Osteocyte (in vitro differentiated cells): ENCODE data around the gene ATP8B2. TPM values are rescaled to one million over a fixed set of nuclear protein-coding genes. Genes with fewer than 3 reads are reported as not detected.

Experiments
- DNase-seq: peaks from one replicate; pipeline ENCODE4 v3.0.0; 2021; ENCODE audit warnings: mixed read lengths; ENCODE audit not compliant: unreplicated experiment; ENCODE audit errors: extremely low spot score
- H3K27ac Mint-ChIP-seq: one replicate; pipeline ENCODE4 v1.8.0; 2021; ENCODE audit warnings: mild to moderate bottlenecking, mixed read lengths; ENCODE audit not compliant: unreplicated experiment
- H3K27me3 Mint-ChIP-seq: one replicate; pipeline ENCODE4 v1.8.0; 2021; ENCODE audit warnings: mixed read lengths; ENCODE audit not compliant: unreplicated experiment
- H3K36me3 Mint-ChIP-seq: one replicate; pipeline ENCODE4 v1.8.0; 2021; ENCODE audit warnings: mixed read lengths; ENCODE audit not compliant: unreplicated experiment
- H3K4me1 Mint-ChIP-seq: one replicate; pipeline ENCODE4 v1.8.0; 2021; ENCODE audit warnings: mixed read lengths; ENCODE audit not compliant: unreplicated experiment
- H3K4me3 Mint-ChIP-seq: one replicate; pipeline ENCODE4 v1.8.0; 2021; ENCODE audit warnings: mild to moderate bottlenecking, moderate library complexity, mixed read lengths; ENCODE audit not compliant: unreplicated experiment
- H3K9me3 Mint-ChIP-seq: one replicate; pipeline ENCODE4 v1.8.0; 2021; ENCODE audit warnings: mixed read lengths; ENCODE audit not compliant: unreplicated experiment
- CTCF ChIP-seq: fragments of 200-600 bp; sonication (generic); IDR thresholded peaks from 2 replicates; pipeline ENCODE4 v1.5.0; 2021; ENCODE audit warnings: antibody characterized with exemption, mild to moderate bottlenecking, moderate library complexity
- total RNA-seq: library from RNA; stranded (reverse); gene quantifications from 2 replicates; pipeline ENCODE4 v1.2.1, GENCODE V29; 2021

ATP8B2 gene
- total RNA-seq, 1 donor from 2014 or later: 94.4 TPM

DNA sequence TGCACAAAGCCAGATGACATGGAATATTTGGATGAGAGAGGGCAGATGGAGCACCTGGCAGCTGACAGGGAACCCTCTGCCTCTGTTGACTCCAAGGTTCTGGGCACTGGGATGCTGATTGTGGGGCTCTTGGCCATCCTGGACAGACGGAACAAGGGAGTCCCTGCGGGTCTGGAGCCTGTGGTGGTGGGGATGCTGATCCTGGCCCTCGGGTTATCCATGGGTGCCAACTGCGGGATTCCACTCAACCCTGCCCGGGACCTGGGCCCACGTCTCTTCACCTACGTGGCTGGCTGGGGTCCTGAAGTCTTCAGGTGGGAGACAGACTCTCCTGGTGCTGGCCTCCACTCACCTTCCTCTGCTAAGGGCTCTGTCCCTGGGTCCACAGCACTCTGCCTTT is 1.8 kb upstream of the ATP8B2 start:
- H3K9me3 Mint-ChIP-seq: no peaks in the 10 kb centered on the region
- no peak for TF ChIP-seq CTCF
- H3K36me3 Mint-ChIP-seq: no peaks in the 10 kb centered on the region
- peaks cover 29% of the 10 kb centered on the region for H3K27me3 Mint-ChIP-seq
- DNase-seq: no peak
- H3K4me3 Mint-ChIP-seq: no peak overlapping the region
- peaks cover 21% of the 10 kb centered on the region for H3K4me1 Mint-ChIP-seq
- H3K27ac Mint-ChIP-seq: no peak overlapping the region

GRCh38 chr1:154324241-154324640 is 1.1 kb upstream of the ATP8B2 start:
- H3K27ac Mint-ChIP-seq: peak overlapping the region; percentile 18
- H3K36me3 Mint-ChIP-seq: no peaks in the 10 kb centered on the region
- DNase-seq: no peak

GRCh38 chr1:154325583-154326545 is 539 bp downstream of the ATP8B2 start:
- DNase-seq: peak; percentile 95
- Mint-ChIP-seq H3K9me3 (no peaks in the 10 kb centered on the region), H3K27me3 (peaks cover 20% of the 10 kb centered on the region), H3K4me1 (peaks cover 35% of the 10 kb centered on the region), H3K27ac (peak overlapping the region; percentile 98), H3K36me3 (peaks cover 4% of the 10 kb centered on the region), H3K4me3 (peak overlapping the region; percentile 93)
- TF ChIP-seq CTCF: peak; percentile 72

More at GRCh38 chr1:154324241-154324640, 1.1 kb upstream of the ATP8B2 start:
- Mint-ChIP-seq H3K4me3 (peak overlapping the region; percentile 96), H3K4me1 (peaks cover 25% of the 10 kb centered on the region), H3K27me3 (peaks cover 29% of the 10 kb centered on the region), H3K9me3 (no peaks in the 10 kb centered on the region)
- TF ChIP-seq CTCF: no peak

DNA sequence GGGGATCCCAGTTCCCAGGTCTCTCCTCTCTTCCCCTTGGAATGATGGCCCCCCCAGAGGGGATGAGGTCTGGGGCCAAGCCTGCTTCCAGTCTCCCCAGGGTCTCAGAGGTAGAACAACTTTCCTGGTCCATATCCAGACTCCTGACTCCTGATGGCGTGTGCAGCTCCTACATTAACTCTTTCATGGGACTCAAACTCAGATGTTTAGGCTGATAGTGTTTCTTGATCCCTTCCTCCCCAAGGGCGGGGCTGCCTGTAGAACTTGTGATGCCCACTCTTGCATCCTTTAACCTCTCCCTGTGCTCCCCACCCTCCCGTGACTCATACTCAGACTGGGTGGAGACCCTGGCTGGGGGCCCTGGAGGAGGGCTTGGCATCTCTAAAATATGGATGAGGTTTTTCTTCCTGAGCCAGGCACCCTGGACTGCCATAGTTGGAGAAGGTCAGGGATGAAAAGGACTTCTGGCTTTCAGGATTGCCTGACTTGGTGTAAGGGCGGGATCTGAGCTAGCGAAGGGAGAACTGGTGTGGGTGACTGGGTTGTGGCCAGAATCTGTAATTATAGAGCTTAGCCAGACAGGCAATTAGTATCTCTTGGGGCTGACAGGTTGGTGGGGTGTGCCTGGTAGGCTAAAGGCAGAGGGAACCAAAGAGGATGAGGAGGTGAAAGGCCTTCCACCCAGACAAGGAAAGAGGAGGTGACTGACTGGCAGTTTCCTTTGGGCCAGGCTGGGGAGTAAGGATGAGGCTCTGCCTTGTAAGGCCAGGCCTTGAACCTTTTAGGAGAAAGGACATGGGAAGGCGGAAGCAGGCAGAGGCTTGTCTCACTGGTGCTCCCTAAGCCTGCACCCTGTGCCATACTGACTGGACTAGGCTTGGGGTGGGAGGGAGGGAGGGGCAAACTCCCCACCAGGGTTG is 1.5 kb downstream of the ATP8B2 start:
- Mint-ChIP-seq H3K27me3 (peaks cover 11% of the 10 kb centered on the region), H3K9me3 (no peaks in the 10 kb centered on the region), H3K4me3 (peak overlapping the region; percentile 93), H3K4me1 (peaks cover 35% of the 10 kb centered on the region), H3K36me3 (peaks cover 7% of the 10 kb centered on the region), H3K27ac (peak overlapping the region; percentile 98)
- DNase-seq: no peak
- peak; percentile 31 for TF ChIP-seq CTCF
